Left colon (tissue), 2 donors: ENCODE data around the gene SLC2A1. TPM values are rescaled to one million over a fixed set of nuclear protein-coding genes. Genes with fewer than 3 reads are reported as not detected.

Source experiments
- ATAC-seq: fragments of 200-7000 bp; cut with Tn5 transposase; one replicate; pipeline ENCODE4 v1.9.1; 2020; ENCODE audit warnings: mild to moderate bottlenecking, moderate library complexity
- DNase-seq, 2 donors: peaks; one replicate each; pipeline ENCODE4 v3.0.0-alpha.2; 2020
- intact Hi-C, 2 donors: fragments of 100-400 bp; cut with DNase I in 1 of 2; cut with micrococcal nuclease in 1 of 2; formaldehyde crosslinking; loops; one replicate each; pipeline versions ENCODE4 v1.11.2 to v1.14.0; 2022; cut with DNase I, micrococcal nuclease
- total RNA-seq, 2 donors: library from RNA; stranded (reverse); fragmentation: NEBNext Ultra II Directional; extraction: Animal tissue kit (Norgen Biotek cat#: 25700); gene quantifications; one replicate each; pipeline ENCODE4 v1.2.1, GENCODE V29; 2021
- donor health status: DM: no; HTN: no; CAD: no.
- donor health status: DM: yes; HTN: yes; CAD: no.

The SLC2A1 gene
- total RNA-seq, 2 donors from 2014 or later: 59.0 to 82.7 TPM

- ATAC-seq: no peak
- intact Hi-C loops: no loop called here
These were observed 72.5 kb downstream of the SLC2A1 start for GRCh38 chr1:42886046-42886739.

GRCh38 chr1:42880384-42880783 is 78.3 kb downstream of the SLC2A1 start:
- ATAC-seq (no peak), DNase-seq (no peak)
- intact Hi-C loops: no loop called here

More at GRCh38 chr1:42886046-42886739, 72.5 kb downstream of the SLC2A1 start:
- no peak for DNase-seq

GRCh38 chr1:42877380-42877779 is 81.3 kb downstream of the SLC2A1 start:
- ATAC-seq (no peak), DNase-seq (no peak)
- intact Hi-C loops: no loop called here

- intact Hi-C loops: no loop called here
- ATAC-seq (no peak), DNase-seq (no peak)
These were observed 82.7 kb downstream of the SLC2A1 start for GRCh38 chr1:42876009-42876408.

Other genes starting within 250 kb of the SLC2A1 start
- gene CLDN19, start 218.6 kb downstream of the SLC2A1 start, total RNA-seq: not detected
- 10 to 100 TPM in 1 of 2 donors, 1 to 10 TPM in 1; 7.0 to 10.6 TPM for gene P3H1, start 191.8 kb downstream of the SLC2A1 start, total RNA-seq
- gene C1orf50, start 191.6 kb downstream of the SLC2A1 start, total RNA-seq: 1 to 10 TPM; 5.6 to 8.7 TPM
- 1 to 10 TPM in 1 of 2 donors, under 1 TPM in 1; 0.20 to 1.6 TPM for gene TMEM269, start 173.9 kb downstream of the SLC2A1 start, total RNA-seq
- gene ERMAP, start 141.7 kb downstream of the SLC2A1 start, total RNA-seq: 10 to 100 TPM; 12.5 to 15.6 TPM
- gene SVBP, start 141.5 kb downstream of the SLC2A1 start, total RNA-seq: 10 to 100 TPM; 11.7 to 18.0 TPM
- gene ZNF691, start 112.3 kb downstream of the SLC2A1 start, total RNA-seq: 1 to 10 TPM; 4.3 to 5.0 TPM
- 10 to 100 TPM; 30.4 to 32.4 TPM for gene EBNA1BP2, start 213.4 kb upstream of the SLC2A1 start, total RNA-seq
- gene CFAP57, start 213.5 kb upstream of the SLC2A1 start, total RNA-seq: not detected